Activated CD4-positive, alpha-beta T cell treated with anti-CD3 and anti-CD28 coated beads, Interleukin-2, amount 50 U/mL, for 16 hours (primary cell): ENCODE data around the gene HEPN1.
"Not testable (repeated sequence)": the region's sequence is repeated elsewhere in the genome, so short reads cannot be mapped to it uniquely, and the experiment has no call there.

ENCODE experiments used
- DNase-seq: peaks from one replicate; pipeline ENCODE4 v3.0.0-alpha.2; 2020

HEPN1 gene

DNA sequence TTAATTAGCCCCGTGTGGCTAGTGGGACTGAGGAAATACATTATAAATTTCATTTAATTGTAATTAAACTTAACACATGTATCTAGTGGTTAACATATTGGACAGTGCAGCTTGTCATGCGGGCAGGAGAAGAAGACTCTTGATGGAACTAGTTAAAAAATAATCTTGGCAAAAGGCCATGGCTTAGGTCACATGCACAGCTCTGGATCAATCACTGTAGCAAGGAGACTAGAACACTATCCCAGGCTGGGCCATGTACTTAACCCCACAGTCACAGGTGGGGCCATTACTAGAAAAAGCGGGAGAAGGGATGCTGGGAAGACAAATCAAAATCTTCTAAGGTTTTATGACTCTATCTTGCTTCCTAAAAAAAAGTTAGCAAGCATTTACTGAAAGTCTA, 25.5 kb downstream of the HEPN1 start:
- no peak for DNase-seq

DNA sequence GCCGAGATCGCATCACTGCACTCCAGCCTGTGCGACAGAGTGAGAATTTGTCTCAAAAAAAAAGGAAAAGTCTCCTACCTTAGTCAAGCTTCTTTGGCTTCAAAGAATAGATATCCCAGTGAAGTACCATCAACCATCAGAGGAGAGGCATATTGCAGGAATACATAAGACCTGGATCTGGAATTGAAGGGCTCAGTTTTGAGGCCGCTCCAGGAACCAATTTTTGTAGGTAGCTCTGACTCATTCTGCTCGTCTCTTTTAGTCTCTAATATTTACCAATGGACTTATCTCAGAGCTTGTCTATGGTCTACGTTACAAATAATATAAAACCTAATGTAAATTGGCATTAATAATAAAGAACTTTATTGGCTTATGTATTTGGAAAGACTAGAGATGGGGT, 26.8 kb downstream of the HEPN1 start:
- DNase-seq, result no peak

- DNase-seq, result no peak
These were observed 27.7 kb downstream of the HEPN1 start for GRCh38 chr11:124946735-124947141.

GRCh38 chr11:124950601-124951330, 31.7 kb downstream of the HEPN1 start:
- peak; percentile 16 for DNase-seq

- DNase-seq, result no peak
These were observed 32.3 kb downstream of the HEPN1 start for GRCh38 chr11:124951341-124951740.

DNA sequence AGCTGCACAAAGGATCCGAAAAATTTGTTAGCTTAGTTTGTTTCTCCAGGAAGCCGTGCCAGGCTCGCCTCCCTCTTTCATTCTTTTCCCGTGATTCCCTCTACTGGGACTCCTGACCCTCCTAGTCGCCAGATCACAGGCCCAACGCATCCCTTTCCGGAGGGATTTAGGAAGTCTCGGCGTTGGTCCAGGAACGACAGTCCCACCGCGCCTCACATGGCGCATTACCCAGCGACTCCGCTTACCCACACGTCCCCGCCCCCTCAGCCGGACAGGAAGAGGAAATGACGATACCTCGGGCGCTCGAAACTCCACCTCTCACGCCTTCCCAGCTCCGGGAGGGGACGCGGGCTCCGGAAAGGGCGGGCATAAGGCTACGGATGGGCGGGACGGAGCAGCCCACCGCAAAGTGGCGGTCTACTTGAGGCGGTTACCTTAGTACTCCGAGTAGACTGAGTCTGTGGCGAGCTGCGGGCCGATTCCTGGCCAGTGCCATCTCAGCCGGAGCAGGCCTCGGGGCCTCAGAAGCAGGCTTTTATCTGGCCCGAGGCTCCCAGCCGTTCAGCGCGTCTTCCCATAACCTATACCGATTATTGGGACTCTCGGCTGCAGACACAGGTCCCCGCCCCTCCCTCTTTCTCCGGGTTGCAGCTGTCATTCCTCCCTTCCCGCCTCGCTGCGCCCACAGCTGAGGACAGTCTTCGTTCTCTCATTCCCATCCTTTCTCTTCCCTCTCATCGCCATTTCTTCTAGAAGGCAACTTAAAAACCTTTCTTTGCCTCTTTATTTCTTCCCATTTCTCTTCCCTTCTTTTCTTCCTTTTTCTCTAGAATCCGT, 34.9 kb downstream of the HEPN1 start, which contains the start of gene CCDC15:
Gene CCDC15, plus strand, starts transcription at position 450 of the 837 bp plus-strand sequence. CDS start 531 bp downstream, outside the sequence.
- DNase-seq, result peak; percentile 97

GRCh38 chr11:124954590-124954955, 35.5 kb downstream of the HEPN1 start:
- no peak for DNase-seq

DNA sequence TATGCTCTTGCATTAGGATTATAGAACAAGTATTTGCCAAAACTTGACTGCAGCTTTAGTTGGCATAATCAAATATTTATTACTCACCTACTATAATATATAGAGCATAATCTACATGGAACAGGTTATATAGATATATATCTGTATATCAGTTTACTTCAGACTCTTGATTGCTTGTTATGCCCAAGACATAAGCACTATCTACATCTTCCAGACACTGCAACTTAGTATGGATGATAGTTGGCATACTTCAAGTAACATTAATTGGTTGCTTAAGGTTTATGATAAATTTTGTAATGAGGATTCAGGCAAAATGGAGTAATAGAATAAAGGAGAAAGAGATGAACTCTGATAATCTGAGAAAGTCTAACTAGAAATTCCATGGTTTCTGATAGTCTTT, 36.0 kb downstream of the HEPN1 start:
- DNase-seq, result no peak

GRCh38 chr11:124961972-124962609, 43.0 kb downstream of the HEPN1 start:
- peak; percentile 73 for DNase-seq

- not testable (repeated sequence) for DNase-seq
These were observed 49.1 kb downstream of the HEPN1 start for GRCh38 chr11:124968197-124968596.
